ENCODE results near the gene MSX1.

DNA sequence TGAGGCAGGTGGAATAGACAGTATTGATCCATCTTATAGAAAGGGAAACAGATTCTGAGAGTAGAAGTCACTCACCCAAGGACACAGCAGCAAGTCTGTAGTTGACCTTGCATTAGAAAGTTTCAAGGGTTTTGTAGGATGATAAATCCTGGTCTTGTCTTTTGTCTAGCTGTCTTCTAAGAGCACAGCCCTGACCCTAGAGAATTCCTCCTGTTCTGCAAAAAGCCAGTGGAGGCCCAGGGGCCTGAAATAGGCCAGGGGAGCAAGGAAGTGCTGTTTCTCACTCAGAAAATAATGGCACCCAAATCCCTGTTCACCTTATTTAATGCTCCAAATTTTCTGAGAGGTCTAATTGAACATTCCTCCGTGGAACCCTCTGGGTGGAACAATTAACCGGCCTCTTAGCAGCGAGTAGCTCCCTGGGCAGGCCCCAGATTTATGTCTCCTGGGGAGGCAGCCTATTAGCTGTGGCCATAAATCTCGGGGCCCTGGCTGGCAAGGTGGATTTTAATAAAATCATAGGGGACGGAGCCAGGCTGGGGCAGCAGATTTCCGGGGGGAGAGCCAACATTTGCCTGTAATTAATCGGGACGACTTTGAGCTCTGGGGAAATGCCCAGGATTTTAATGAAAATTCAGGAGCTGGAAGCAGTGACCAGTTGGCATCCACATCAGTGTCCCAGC lies 49.2 kb upstream of the MSX1 start:
- TF ChIP-seq EZH2 (IDR thresholded peaks at IDR 0.05; ENCODE audit: low read depth, low read length, severe bottlenecking) (no peak), POLR2AphosphoS5 (IDR thresholded peaks at IDR 0.05; ENCODE audit: low read depth, low read length) (no peak)
